ENCODE results near the gene TAT. TPM values are rescaled to one million over a fixed set of nuclear protein-coding genes. Genes with fewer than 3 reads are reported as not detected.

TAT gene
- total RNA-seq, 1 donor: not detected

- no peak for DNase-seq (ENCODE audit: low read depth in 2 of 3, low spot score in 2 of 3)
Measured at GRCh38 chr16:71547168-71547567, 29.7 kb downstream of the TAT start.

DNA sequence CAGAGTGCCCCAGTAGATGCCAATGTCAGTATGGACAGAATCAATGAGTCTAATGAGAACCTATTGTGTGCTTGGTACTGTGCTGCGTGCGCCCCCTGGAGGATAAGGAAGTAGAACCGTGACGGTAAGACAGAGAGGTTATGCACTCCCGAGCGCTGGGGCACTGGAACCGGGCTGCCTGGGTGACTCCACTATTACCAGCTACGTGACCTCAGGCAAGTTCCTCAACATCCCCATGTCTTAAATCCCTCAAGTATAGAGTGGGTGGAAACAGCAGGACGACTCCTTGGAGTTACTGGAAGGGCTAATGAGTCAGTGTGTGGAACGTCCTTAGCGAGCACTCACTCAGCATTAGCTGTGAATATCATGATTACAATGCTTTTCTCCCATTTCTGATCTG, 34.5 kb downstream of the TAT start:
- DNase-seq (ENCODE audit: low read depth in 2 of 3, low spot score in 2 of 3): peak in 2 of 3 donors; percentile 29 to 49

DNA sequence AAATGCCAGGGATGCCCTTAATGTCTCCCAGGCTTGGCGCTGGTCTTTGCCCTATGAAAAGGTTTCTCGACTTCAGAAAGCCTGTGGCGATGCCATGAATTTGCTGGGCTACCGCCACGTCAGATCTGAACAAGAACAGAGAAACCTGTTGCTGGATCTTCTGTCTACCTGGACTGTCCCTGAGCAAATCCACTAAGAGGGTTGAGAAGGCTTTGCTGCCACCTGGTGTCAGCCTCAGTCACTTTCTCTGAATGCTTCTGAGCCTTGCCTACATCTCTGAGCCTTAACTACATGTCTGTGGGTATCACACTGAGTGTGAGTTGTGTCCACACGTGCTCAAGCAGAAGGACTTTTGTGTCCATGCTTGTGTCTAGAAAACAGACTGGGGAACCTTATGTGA, 39.2 kb downstream of the TAT start:
- DNase-seq (ENCODE audit: low read depth in 2 of 3, low spot score in 2 of 3): peak in 2 of 3 donors; percentile 24 to 50

GRCh38 chr16:71536752-71537499, 40.0 kb downstream of the TAT start:
- no peak for DNase-seq (ENCODE audit: low read depth in 2 of 3, low spot score in 2 of 3)

GRCh38 chr16:71532366-71532765, 44.5 kb downstream of the TAT start:
- no peak for DNase-seq (ENCODE audit: low read depth in 2 of 3, low spot score in 2 of 3)

- no peak for DNase-seq (ENCODE audit: low read depth in 2 of 3, low spot score in 2 of 3)
Measured at GRCh38 chr16:71528863-71529262, 48.0 kb downstream of the TAT start.

GRCh38 chr16:71528257-71528656, 48.6 kb downstream of the TAT start:
- no peak for DNase-seq (ENCODE audit: low read depth in 2 of 3, low spot score in 2 of 3)

GRCh38 chr16:71526111-71526631, 50.7 kb downstream of the TAT start, which contains the start of gene CHST4:
Gene CHST4 (plus strand): TSS chr16:71526426. CDS start chr16:71536678, 10,252 bp downstream.
- DNase-seq (ENCODE audit: low read depth in 2 of 3, low spot score in 2 of 3): peak in 2 of 3 donors; percentile 6 to 28

DNA sequence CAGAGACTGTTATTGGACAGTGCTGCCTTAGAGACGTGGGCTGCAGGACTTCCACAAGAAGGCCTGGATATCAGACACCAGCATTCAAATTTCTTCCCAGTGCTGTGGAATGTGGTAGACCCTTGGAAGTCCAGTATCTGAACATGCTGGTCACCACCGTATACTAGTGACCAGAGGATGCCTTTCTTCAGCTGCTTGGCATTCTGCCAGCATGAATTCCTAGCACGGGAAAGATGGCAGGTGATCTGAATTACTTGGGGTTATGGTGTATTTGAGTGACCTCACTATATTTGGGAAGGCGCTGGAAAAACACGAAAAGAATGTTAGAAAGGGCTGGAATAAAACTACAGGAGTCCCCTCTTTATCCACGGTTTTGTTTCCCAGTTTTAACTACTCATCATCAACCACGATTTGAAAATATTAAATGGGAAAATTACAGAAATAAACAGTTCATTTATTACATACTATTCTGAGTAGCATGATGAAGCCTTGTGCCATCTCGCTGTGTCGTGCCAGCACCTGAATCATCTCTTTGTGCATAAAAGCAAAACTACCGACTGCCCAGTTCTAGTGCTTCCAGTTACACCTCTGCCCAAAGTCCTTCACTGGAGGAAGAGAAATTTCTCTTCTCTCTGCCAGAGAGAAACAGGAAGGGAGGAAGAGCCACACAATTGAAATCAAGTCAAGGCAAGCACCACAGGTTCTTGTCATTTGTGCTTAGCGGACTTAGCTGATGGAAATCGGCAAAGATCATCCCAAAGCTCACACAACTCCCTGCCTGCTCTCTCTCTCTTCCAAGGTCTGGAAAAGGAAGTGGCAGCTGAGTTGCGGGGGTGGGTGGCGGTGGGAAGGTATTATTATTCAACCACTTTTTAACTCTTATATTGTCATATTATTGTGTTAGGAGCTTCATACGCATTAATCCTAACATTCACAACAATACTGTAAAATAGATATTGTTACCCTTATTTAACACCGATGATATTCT, 52.0 kb downstream of the TAT start:
- no peak for DNase-seq (ENCODE audit: low read depth in 2 of 3, low spot score in 2 of 3)

DNA sequence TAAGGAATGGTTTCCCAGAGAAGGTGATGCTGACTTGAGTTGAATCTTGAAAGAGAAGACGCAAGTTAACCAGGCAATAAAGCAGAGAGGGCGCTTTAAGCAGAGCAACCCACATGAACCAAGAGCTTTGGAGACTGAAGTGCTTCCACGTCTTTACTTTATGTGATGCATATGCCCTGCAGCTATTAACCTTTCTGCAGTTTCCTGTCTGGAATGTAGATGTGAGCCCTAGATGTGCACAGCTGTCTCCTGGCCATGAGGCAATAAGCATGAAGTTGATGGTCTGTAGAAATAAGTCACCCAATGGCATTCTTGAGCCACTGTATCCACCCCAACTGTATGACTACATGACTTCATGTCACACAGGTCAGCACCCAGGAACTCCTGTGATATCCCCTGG, 56.3 kb downstream of the TAT start:
- no peak for DNase-seq (ENCODE audit: low read depth in 2 of 3, low spot score in 2 of 3)

Small RNA genes within 50 kb of the gene (small RNA-seq; reads per million reads assigned to genes)
- gene RNU6-1061P: not detected

Other genes with a start within 250 kb of the TAT start
- not detected for gene CALB2, start 218.4 kb downstream of the TAT start, total RNA-seq
- gene TLE7, start 135.0 kb downstream of the TAT start, total RNA-seq: not detected
- gene ZNF23, start 114.8 kb downstream of the TAT start, total RNA-seq: 4.8 TPM
- gene ZNF19, start 87.8 kb downstream of the TAT start, total RNA-seq: 3.5 TPM
- not detected for gene CHST4, start 50.7 kb downstream of the TAT start, total RNA-seq
- under 0.01 TPM for gene MARVELD3, start 49.1 kb upstream of the TAT start, total RNA-seq
- 3.8 TPM for gene PHLPP2, start 147.6 kb upstream of the TAT start, total RNA-seq
- gene AP1G1, start 231.7 kb upstream of the TAT start, total RNA-seq: 40.7 TPM